Amniotic epithelial cell (primary cell): Measurements from ENCODE around the gene C20orf141.

Source experiments
- DNase-seq: peaks from one replicate; pipeline ENCODE4 v3.0.0-alpha.2; 2010; ENCODE audit warnings: low read depth

The C20orf141 gene

DNA sequence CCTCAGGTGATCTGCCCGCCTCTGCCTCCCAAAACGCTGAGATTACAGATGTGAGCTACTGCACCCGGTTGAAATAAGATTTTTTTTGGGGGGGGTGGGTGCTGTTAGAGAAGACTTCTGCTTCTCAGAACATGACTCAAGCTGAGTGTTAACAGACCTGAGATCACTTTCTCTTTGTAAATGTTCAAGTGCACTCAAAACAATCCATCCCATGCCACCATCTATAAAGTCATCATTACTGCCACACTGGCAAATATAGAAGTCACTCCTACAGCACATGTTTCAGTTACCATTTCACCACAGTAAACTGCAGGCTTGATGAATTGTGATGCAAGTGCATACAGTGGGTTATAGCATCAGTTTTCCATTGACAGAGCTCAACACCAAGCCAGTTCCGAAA, 34.7 kb downstream of the C20orf141 start:
- no peak for DNase-seq

DNA sequence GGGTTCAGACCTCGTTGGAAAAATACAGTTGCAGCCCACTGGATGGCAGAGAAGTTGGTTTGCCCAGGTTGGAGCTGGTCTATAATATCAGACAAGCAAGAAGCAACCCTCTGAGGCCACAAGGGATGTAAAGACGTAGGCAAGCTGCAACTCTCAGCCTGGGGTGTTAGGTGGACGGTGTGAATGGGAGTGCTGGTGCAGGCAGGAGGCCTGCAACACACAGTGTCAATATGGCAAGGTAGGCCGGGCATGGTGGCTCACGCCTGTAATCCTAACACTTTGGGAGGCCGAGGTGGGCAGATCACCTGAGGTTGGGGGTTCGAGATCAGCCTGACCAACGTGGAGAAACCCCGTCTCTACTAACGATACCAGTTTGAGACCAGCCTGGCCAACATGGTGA, 36.3 kb downstream of the C20orf141 start:
- DNase-seq = no peak

DNA sequence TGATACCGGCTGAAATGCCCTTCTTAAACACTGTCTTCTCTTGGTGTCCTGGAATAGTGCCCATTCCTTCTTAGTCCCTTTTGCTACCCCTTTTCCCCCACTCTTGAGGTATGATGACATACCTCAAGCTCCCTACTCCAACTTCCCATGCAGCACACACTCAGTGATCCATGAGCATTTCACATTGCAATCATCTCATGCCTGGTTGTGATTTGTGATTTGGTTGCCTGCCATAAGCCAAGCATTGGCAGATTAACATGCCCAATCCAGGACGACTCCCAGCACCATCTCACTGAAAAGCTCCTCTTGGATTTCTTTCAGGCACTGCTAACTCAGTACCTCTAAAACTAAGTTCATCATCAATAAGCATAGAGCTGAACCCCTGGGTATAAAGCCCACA, 43.8 kb downstream of the C20orf141 start:
- DNase-seq = no peak

DNA sequence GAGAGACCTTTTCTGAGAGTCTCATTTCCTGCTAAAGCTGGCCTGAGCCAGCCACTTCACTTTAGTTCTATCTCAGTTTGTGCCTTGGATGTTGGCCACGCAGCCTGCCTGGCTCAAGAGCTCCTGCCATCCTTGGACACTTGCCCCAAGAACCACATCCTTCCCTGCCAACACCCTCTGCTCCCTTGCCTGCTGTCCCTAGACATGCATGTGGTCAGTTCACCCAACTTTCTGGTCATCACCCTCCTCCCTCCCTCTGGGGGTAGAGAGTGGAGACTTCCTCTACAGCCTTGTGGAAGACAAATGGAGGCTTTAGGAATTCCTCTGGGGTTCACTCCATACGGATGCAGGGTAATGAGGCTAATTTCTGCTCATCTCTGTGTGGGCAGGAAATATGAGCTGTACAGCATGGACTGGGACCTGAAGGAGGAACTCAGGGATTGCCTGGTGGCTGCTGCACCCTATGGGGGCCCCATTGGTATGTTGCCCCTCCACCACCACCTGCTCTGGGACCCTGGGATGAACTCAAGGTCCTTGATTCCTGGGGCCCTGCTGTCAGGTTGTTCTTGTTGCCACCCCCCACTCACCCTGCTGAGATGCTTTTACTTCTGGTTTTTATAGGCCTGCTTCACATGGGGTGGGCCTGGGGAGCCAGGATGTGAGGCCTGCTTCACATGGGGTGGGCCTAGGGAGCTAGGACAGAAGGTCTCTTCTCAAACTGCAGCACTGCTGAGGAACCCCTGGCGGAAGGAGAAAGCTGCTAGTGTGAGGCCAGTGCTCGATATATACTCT, 44.7 kb downstream of the C20orf141 start:
- DNase-seq = no peak

DNA sequence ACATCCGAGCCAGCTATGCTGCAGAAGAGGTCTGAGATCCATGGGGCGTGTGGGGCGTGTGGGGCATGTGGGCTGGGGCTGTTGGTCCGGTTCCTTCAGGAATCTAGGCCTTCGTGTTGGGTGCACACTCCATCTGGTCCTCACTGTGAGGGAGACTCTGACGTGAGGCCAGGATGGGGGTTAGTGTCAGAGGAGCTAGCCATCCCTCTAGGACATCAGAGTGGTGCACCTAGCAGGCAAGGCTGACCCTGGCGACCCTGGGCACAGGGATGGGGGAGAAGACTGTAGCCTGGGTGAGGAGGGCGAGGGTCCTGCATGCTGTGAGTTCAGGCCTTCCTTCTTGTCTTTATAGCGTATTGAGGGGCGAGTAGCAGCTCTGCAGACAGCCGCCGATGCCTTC, 49.8 kb downstream of the C20orf141 start:
- no peak for DNase-seq

DNA sequence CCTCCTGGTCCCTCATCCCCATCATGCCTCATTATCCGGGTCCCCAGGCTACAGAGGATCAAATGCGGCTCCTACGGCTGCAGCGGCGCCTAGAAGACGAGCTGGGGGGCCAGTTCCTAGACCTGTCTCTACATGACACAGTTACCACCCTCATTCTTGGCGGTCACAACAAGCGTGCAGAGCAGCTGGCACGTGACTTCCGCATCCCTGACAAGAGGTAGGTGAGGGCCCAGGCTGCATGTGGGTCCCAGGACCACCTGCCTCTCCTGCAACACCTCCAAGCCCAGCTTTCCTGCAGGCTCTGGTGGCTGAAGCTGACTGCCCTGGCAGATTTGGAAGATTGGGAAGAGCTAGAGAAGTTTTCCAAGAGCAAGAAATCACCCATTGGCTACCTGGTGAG, 50.3 kb downstream of the C20orf141 start:
- no peak for DNase-seq
